Body of pancreas (tissue), 4 donors: Measurements from ENCODE around the gene OIT3.

Experiments
- POLR2A ChIP-seq, 3 donors: fragments of 450-650 bp; IDR thresholded peaks; one replicate each; pipeline ENCODE4 v1.6.1; 2016; ENCODE audit warnings: antibody characterized with exemption in 3 of 3, mild to moderate bottlenecking in 2 of 3
- TF ChIP-seq, protein P1 (sequence below), 7 experiments: fragments of 450-650 bp in 4 of 7; fragments of 200-600 bp in 3 of 7; sonication (generic) in 3 of 7; IDR thresholded peaks; one replicate each; pipeline ENCODE4 v1.5.1; 2016 to 2019; ENCODE audit warnings: antibody characterized with exemption in 7 of 7

DNA sequence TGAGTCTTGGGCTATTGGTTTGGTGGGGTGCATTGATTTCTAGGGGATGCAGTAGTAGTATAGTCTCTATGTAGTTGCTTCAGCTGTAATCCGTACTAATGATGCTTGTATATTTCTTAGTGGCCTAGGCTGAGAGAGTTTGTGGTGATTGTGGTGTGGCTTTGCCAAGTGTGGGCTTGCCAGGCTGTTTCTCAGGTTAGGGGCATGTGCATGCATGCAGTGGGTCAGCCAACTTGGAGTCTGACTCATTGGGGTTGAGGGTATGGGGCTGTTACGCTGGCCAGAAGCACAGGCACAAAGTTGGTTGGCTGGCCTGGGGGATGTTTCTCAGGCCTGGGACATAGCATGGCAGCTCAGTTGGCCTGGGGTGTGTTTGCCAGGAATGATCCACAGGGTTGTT lies 86.8 kb downstream of the OIT3 start:
- TF ChIP-seq, protein P1, sequence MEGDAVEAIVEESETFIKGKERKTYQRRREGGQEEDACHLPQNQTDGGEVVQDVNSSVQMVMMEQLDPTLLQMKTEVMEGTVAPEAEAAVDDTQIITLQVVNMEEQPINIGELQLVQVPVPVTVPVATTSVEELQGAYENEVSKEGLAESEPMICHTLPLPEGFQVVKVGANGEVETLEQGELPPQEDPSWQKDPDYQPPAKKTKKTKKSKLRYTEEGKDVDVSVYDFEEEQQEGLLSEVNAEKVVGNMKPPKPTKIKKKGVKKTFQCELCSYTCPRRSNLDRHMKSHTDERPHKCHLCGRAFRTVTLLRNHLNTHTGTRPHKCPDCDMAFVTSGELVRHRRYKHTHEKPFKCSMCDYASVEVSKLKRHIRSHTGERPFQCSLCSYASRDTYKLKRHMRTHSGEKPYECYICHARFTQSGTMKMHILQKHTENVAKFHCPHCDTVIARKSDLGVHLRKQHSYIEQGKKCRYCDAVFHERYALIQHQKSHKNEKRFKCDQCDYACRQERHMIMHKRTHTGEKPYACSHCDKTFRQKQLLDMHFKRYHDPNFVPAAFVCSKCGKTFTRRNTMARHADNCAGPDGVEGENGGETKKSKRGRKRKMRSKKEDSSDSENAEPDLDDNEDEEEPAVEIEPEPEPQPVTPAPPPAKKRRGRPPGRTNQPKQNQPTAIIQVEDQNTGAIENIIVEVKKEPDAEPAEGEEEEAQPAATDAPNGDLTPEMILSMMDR (IDR thresholded peaks at IDR 0.05): no peak
- TF ChIP-seq POLR2A (IDR thresholded peaks at IDR 0.05): no peak
